HepG2 (cell line): ENCODE measurements around the gene DHCR7. TPM values are rescaled to one million over a fixed set of nuclear protein-coding genes. Genes with fewer than 3 reads are reported as not detected.

Source experiments
- CEBPG ChIP-seq: IDR thresholded peaks from 2 replicates; pipeline ENCODE4 v1.6.1; 2016
- CHD4 ChIP-seq: fragments of 200-600 bp; sonication (generic); IDR thresholded peaks from 2 replicates; pipeline ENCODE4 v1.7.0; 2017; ENCODE audit warnings: mild to moderate bottlenecking, low read length, borderline replicate concordance
- ELF1 ChIP-seq: sonication (generic); formaldehyde crosslinking; IDR thresholded peaks from 2 replicates; pipeline ENCODE4 v1.4.0; 2020; ENCODE audit warnings: missing genetic modification reagents
- ESRRA ChIP-seq: sonication (generic); formaldehyde crosslinking; IDR thresholded peaks from 2 replicates; pipeline ENCODE4 v1.5.1; 2020; ENCODE audit warnings: mild to moderate bottlenecking, low read depth, missing genetic modification reagents
- KLF16 ChIP-seq, 2 experiments: sonication (generic) in 1 of 2; formaldehyde crosslinking in 1 of 2; IDR thresholded peaks; 2 replicates each; pipeline versions ENCODE4 v1.6.1 to v1.8.0; 2016 to 2023; ENCODE audit warnings: missing genetic modification reagents in 2 of 2, missing compliant biosample characterization in 1 of 2
- NFIB ChIP-seq: sonication (generic); formaldehyde crosslinking; IDR thresholded peaks from 2 replicates; pipeline ENCODE4 v1.9.0; 2021; ENCODE audit warnings: missing genetic modification reagents, mild to moderate bottlenecking, borderline replicate concordance
- POLR2G ChIP-seq: fragments of 200-400 bp; formaldehyde crosslinking; IDR thresholded peaks from 2 replicates; pipeline ENCODE4 v1.6.1; 2018; ENCODE audit warnings: mild to moderate bottlenecking, low read depth, low read length, moderate library complexity
- SALL1 ChIP-seq: sonication (generic); formaldehyde crosslinking; IDR thresholded peaks from 2 replicates; pipeline ENCODE4 v1.8.0; 2022; ENCODE audit warnings: mild to moderate bottlenecking, missing genetic modification reagents
- SATB2 ChIP-seq: sonication (generic); formaldehyde crosslinking; IDR thresholded peaks from 2 replicates; pipeline ENCODE4 v1.5.0; 2020; ENCODE audit warnings: missing genetic modification reagents
- ZNF138 ChIP-seq: sonication (generic); formaldehyde crosslinking; IDR thresholded peaks from 2 replicates; pipeline ENCODE4 v1.5.0; 2020; ENCODE audit warnings: mild to moderate bottlenecking, low read depth, missing genetic modification reagents
- ZNF569 ChIP-seq: sonication (generic); formaldehyde crosslinking; IDR thresholded peaks from 2 replicates; pipeline ENCODE4 v1.5.0; 2020; ENCODE audit warnings: mild to moderate bottlenecking, missing genetic modification reagents, moderate library complexity, borderline replicate concordance
- ZNF598 ChIP-seq: sonication (generic); formaldehyde crosslinking; IDR thresholded peaks from 2 replicates; pipeline ENCODE4 v1.5.1; 2020; ENCODE audit warnings: mild to moderate bottlenecking, missing genetic modification reagents, borderline replicate concordance
- ZNF749 ChIP-seq: sonication (generic); formaldehyde crosslinking; IDR thresholded peaks from 2 replicates; pipeline ENCODE4 v1.8.0; 2022; ENCODE audit warnings: mild to moderate bottlenecking, missing genetic modification reagents, moderate library complexity, borderline replicate concordance
- polyA plus RNA-seq, 8 experiments: library from polyadenylated mRNA; depleted of rRNA in 3 of 8; stranded (reverse) in 7 of 8; unstranded in 1 of 8; fragments of >200 nt; fragmentation: Illumina TruSeq in 4 of 8; extraction: Trizol in 4 of 8; gene quantifications; 2 replicates each; pipeline versions ENCODE4 v1.2.1 to v1.2.3, GENCODE V29; 2011 to 2016; ENCODE audit warnings: low read depth in 4 of 8, missing spikeins in 1 of 8, mixed read lengths in 1 of 8; ENCODE audit not compliant: insufficient read depth in 1 of 8
- total RNA-seq, 5 experiments: library from RNA; depleted of rRNA; stranded (reverse); fragments of >200 nt; fragmentation: Illumina TruSeq; extraction: Trizol; gene quantifications; 2 replicates each; pipeline ENCODE4 v1.2.3, GENCODE V29; 2016; ENCODE audit warnings: low read depth in 1 of 5
- TF ChIP-seq, protein P1 (sequence below): sonication (generic); formaldehyde crosslinking; IDR thresholded peaks from 2 replicates; pipeline ENCODE4 v1.5.1; 2020; ENCODE audit warnings: missing genetic modification reagents, mild to moderate bottlenecking, borderline replicate concordance
- TF ChIP-seq, protein P2 (sequence below): sonication (generic); formaldehyde crosslinking; IDR thresholded peaks from 2 replicates; pipeline ENCODE4 v1.4.0; 2020; ENCODE audit warnings: mild to moderate bottlenecking, missing genetic modification reagents
- TF ChIP-seq, protein P3 (sequence below): IDR thresholded peaks from 2 replicates; pipeline ENCODE4 v1.6.1; 2016; ENCODE audit warnings: missing compliant biosample characterization, missing genetic modification reagents, borderline replicate concordance

Gene DHCR7
- total and polyA plus RNA-seq, 2 of the 13 experiments (the other 11 are each of a cell fraction or from before 2014, with no cell fraction given), result 96.0 to 143 TPM

DNA sequence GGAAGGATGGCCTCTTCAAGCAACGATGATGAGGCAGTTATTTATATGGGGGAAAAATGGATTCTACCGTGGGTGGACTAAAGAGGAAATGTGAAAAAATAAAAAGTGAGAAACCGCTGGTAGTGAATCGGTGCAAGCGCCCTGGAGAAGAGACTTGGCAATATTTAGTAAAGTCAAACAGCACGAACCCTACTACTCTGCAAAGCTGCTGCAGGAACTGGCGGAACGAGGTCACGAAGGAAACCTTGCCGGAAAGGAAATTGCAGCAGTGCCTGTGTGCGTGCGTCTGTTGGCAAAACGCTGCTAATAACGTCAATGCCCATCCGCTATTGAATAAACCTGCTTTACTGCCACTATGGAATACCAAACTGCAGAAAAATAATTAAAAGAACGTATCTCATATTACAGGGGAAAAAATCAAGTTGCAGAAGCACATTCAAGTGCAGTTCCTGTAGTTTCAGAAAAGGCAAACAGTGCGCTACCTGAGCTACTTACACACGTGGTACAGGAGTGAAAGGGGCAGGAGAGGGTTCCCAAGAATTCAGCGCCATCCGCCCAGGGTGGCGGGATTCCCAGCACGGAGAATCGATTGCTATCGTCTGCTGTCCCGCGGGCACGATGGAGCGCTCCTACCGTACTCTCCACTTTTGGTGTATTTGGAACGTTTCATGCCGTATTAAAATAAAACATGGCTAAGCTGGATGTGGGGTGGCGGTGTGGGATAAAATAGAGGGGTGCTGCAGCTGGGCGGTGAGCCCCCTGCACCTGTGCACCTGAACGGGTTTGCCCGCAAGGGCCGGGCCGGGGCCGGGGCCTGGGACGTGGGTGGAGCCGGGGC is 4.2 kb upstream of the DHCR7 start (continued):
- TF ChIP-seq ELF1 (CRISPR knock-in tag) (no peak), SALL1 (CRISPR knock-in tag) (peak; percentile 6; the same call in 1 of the 2 replicates), NFIB (CRISPR knock-in tag) (no peak), ZNF598 (CRISPR knock-in tag) (peak; percentile 13; the same call in 1 of the 2 replicates), CHD4 (no peak), POLR2G (peak; percentile 10; the same call in 1 of the 2 replicates), ESRRA (CRISPR knock-in tag) (no peak), KLF16 (CRISPR knock-in tag; IDR thresholded peaks at IDR 0.05) (no peak), CEBPG (no peak), ZNF749 (CRISPR knock-in tag) (no peak), ZNF569 (CRISPR knock-in tag) (no peak), ZNF138 (CRISPR knock-in tag) (no peak), SATB2 (CRISPR knock-in tag) (no peak)
- TF ChIP-seq, protein P1, sequence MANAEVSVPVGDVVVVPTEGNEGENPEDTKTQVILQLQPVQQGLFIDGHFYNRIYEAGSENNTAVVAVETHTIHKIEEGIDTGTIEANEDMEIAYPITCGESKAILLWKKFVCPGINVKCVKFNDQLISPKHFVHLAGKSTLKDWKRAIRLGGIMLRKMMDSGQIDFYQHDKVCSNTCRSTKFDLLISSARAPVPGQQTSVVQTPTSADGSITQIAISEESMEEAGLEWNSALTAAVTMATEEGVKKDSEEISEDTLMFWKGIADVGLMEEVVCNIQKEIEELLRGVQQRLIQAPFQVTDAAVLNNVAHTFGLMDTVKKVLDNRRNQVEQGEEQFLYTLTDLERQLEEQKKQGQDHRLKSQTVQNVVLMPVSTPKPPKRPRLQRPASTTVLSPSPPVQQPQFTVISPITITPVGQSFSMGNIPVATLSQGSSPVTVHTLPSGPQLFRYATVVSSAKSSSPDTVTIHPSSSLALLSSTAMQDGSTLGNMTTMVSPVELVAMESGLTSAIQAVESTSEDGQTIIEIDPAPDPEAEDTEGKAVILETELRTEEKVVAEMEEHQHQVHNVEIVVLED (CRISPR knock-in tag), result no peak
- TF ChIP-seq, protein P2, sequence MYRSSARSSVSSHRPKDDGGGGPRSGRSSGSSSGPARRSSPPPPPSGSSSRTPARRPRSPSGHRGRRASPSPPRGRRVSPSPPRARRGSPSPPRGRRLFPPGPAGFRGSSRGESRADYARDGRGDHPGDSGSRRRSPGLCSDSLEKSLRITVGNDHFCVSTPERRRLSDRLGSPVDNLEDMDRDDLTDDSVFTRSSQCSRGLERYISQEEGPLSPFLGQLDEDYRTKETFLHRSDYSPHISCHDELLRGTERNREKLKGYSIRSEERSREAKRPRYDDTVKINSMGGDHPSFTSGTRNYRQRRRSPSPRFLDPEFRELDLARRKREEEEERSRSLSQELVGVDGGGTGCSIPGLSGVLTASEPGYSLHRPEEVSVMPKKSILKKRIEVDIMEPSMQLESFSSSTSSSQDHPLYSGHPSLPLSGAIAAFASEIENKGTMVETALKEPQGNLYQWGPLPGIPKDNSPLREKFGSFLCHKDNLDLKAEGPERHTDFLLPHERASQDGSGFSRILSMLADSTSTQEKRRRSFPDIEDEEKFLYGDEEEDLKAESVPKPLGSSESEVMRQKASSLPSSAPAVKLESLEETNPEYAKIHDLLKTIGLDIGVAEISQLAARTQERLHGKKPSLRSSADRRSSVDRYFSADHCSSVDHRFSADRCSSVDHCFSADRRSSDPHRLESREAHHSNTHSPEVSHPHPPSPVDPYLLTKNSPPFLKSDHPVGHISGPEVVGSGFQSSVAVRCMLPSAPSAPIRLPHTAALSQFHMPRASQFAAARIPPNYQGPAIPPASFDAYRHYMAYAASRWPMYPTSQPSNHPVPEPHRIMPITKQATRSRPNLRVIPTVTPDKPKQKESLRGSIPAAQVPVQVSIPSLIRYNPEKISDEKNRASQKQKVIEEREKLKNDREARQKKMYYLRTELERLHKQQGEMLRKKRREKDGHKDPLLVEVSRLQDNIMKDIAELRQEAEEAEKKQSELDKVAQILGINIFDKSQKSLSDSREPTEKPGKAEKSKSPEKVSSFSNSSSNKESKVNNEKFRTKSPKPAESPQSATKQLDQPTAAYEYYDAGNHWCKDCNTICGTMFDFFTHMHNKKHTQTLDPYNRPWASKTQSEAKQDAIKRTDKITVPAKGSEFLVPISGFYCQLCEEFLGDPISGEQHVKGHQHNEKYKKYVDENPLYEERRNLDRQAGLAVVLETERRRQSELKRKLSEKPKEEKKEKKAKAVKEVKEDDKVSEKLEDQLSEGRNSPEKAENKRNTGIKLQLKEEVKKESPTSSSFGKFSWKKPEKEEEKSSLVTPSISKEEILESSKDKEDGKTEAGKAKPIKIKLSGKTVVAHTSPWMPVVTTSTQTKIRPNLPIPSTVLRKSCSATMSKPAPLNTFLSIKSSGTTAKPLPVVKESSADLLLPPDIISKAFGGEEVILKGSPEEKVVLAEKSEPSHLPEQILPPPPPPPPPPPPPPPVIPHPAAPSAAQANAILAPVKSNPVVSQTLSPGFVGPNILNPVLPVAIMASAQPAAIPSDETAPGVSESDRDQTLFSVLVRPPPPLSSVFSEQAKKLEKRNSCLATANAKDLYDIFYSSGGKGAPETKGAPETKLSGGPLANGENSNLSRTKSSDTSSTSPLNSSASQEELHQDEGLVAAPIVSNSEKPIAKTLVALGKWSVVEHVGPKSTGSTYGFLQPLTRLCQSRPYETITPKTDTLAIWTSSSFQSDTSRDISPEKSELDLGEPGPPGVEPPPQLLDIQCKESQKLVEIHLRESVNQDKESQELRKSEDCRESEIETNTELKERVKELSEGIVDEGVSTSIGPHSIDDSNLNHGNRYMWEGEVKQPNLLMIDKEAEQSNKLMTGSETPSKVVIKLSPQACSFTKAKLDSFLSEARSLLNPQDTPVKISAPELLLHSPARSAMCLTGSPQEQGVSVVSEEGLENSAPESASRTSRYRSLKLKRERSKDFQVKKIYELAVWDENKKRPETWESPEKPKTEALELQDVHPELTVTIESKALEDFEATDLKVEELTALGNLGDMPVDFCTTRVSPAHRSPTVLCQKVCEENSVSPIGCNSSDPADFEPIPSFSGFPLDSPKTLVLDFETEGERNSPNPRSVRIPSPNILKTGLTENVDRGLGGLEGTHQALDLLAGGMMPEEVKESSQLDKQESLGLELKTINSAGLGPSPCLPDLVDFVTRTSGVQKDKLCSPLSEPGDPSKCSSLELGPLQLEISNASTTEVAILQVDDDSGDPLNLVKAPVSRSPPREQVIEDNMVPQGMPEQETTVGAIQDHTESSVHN (CRISPR knock-in tag), result no peak
- TF ChIP-seq, protein P3, sequence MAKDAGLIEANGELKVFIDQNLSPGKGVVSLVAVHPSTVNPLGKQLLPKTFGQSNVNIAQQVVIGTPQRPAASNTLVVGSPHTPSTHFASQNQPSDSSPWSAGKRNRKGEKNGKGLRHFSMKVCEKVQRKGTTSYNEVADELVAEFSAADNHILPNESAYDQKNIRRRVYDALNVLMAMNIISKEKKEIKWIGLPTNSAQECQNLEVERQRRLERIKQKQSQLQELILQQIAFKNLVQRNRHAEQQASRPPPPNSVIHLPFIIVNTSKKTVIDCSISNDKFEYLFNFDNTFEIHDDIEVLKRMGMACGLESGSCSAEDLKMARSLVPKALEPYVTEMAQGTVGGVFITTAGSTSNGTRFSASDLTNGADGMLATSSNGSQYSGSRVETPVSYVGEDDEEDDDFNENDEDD (CRISPR knock-in tag), result 0 out of 2 replicates have a peak, but pooled peaks have one; percentile 16
